Duodenal mucosa (tissue), 2 donors: ENCODE data around the gene NAMPT.

Experiments used
- H3K27ac ChIP-seq: one replicate; pipeline ENCODE4 v1.7.0; 2013; ENCODE audit warnings: low read depth, low read length
- H3K27me3 ChIP-seq, 2 donors: one replicate each; pipeline ENCODE4 v1.7.0; 2013; ENCODE audit warnings: low read length in 2 of 2, control low read depth in 1 of 2; ENCODE audit not compliant: insufficient read depth in 2 of 2, control insufficient read depth in 1 of 2
- H3K36me3 ChIP-seq, 2 donors: one replicate each; pipeline ENCODE4 v1.7.0; 2013; ENCODE audit warnings: low read length in 2 of 2, control low read depth in 1 of 2; ENCODE audit not compliant: insufficient read depth in 2 of 2, control insufficient read depth in 1 of 2
- H3K4me1 ChIP-seq, 2 donors: one replicate each; pipeline ENCODE4 v1.7.0; 2013; ENCODE audit warnings: low read length in 2 of 2, control low read depth in 1 of 2; ENCODE audit not compliant: insufficient read depth in 2 of 2, control insufficient read depth in 1 of 2
- H3K4me3 ChIP-seq, 2 donors: one replicate each; pipeline ENCODE4 v1.7.0; 2013; ENCODE audit warnings: low read length in 2 of 2, low read depth in 1 of 2
- H3K9ac ChIP-seq, 2 donors: one replicate each; pipeline ENCODE4 v1.7.0; 2013; ENCODE audit warnings: low read length in 2 of 2, low read depth in 1 of 2
- H3K9me3 ChIP-seq, 2 donors: one replicate each; pipeline ENCODE4 v1.7.0; 2013; ENCODE audit warnings: low read length in 2 of 2, control low read depth in 1 of 2; ENCODE audit not compliant: control insufficient read depth in 1 of 2

The NAMPT gene

DNA sequence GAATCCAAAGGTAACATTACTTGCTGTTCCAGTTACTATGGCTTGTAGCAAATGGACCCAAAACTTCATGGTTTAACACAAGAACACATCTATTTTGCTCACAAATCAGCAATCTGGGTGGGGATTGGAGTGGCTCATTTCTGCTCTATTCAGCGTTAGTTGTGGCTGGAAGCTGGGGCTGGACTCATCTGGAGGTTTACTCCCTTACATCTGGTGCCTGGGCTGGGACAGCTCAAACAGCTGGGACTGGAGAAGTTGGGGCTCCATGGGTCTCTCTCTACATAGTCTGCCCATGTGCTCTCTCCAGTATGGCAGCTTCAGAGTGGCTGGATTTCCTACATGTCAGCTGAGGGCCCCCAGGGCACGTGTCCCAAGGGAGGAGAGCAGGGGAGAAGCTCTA, 33.7 kb upstream of the NAMPT start:
- no peak overlapping the region for H3K4me3 ChIP-seq
- H3K4me1 ChIP-seq: peaks cover 0 to 16% of the 10 kb centered on the region in 2 donors
- H3K9me3 ChIP-seq: peaks cover 0 to 4% of the 10 kb centered on the region in 2 donors
- H3K9ac ChIP-seq: no peak overlapping the region
- H3K27ac ChIP-seq: no peak overlapping the region
- H3K36me3 ChIP-seq: no peaks in the 10 kb centered on the region
- no peaks in the 10 kb centered on the region for H3K27me3 ChIP-seq

DNA sequence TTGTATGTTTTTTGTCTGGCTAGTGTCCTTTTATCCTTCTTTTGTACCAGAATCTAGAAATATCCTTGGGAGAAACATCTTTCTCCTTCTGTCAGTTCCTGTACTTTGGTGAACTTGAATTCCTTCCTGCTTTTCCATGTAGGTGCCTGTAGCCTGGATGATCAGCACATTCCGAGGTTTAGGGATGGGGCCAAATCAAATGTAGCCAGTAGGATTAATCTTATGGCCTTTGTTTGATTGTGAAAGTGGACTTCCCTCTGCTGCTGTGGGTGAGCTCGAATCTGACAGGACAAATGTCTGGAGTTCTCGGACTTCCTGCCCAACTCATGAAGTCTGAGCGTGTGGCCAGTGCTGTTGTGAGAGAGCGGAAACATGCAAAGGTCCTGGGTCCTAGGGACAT, 33.2 kb upstream of the NAMPT start:
- Histone ChIP-seq H3K27me3 (no peaks in the 10 kb centered on the region), H3K4me3 (no peak overlapping the region), H3K36me3 (no peaks in the 10 kb centered on the region)

DNA sequence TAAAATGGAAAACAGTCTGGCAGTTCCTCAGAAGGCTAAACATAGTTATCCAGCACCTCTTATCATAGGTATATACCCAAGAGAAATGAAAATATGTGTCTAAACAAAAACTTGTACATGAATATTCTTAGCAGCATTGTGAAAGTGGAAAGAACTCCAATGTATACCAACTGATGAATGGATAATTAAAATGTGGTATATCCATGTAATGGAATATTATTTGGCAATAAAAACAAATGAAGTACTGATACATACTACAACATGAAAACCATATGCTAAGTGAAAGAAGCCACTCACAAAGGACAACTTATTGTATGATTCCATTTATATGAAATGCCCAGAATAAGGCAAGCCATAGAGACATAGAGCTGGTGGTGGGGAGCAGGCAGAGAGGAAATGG, 32.2 kb upstream of the NAMPT start:
- H3K36me3 ChIP-seq: no peaks in the 10 kb centered on the region
- H3K4me1 ChIP-seq: peaks cover 0 to 21% of the 10 kb centered on the region in 2 donors
- no peaks in the 10 kb centered on the region for H3K27me3 ChIP-seq
- H3K9ac ChIP-seq: no peak overlapping the region
- peaks cover 0 to 4% of the 10 kb centered on the region in 2 donors for H3K9me3 ChIP-seq
- H3K27ac ChIP-seq: no peak overlapping the region
- no peak overlapping the region for H3K4me3 ChIP-seq

More for the DNA sequence above, 33.2 kb upstream of the NAMPT start:
- Histone ChIP-seq H3K9ac (no peak overlapping the region), H3K4me1 (peaks cover 0 to 21% of the 10 kb centered on the region in 2 donors), H3K9me3 (peaks cover 0 to 4% of the 10 kb centered on the region in 2 donors), H3K27ac (no peak overlapping the region)

DNA sequence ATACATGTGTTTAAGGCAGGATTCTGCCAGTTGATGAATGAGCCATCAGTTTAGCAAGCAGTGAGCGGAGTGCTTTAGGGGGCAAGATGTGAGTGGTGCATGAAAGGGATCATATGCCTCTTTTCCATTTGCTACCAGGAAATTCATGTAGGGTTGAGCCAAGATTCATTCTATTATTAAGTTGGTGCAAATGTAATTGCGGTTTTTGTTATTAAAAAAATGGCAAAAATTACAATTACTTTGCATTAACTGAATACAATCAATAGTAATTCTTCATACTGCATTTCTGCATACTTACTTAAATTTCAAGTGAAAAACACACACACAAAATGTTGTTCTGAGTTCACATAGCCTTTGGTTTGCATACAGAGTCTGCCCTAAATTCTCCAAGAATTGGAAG, 30.1 kb upstream of the NAMPT start:
- peaks cover 0 to 21% of the 10 kb centered on the region in 2 donors for H3K4me1 ChIP-seq

DNA sequence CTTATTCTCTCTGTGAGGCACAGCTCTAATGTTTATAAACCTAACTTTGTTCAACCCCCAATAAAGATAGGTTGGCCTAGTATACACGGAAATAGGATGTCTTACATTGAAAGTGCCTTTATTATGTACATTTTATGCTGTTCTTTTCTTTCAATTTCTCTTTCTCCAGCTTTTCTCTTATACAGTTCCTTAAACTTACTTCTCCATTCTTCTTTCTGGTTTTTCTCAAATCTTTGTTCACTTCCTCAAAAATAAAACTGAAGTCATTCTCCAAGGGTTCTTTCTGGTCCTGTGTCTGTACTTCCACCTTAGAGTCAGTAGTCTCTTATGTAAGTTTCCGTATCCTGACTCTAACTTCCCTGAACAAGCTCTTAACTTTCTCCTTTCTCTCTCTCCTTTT, 29.2 kb upstream of the NAMPT start:
- H3K4me1 ChIP-seq: peaks cover 0 to 21% of the 10 kb centered on the region in 2 donors
- H3K4me3 ChIP-seq: no peak overlapping the region
- H3K9me3 ChIP-seq: peaks cover 0 to 4% of the 10 kb centered on the region in 2 donors
- H3K9ac ChIP-seq: no peak overlapping the region
- no peaks in the 10 kb centered on the region for H3K27me3 ChIP-seq
- no peaks in the 10 kb centered on the region for H3K36me3 ChIP-seq
- H3K27ac ChIP-seq: no peak overlapping the region

More for the DNA sequence above, 30.1 kb upstream of the NAMPT start:
- H3K27me3 ChIP-seq: no peaks in the 10 kb centered on the region
- H3K4me3 ChIP-seq: no peak overlapping the region
- H3K9me3 ChIP-seq: peaks cover 0 to 4% of the 10 kb centered on the region in 2 donors
- no peak overlapping the region for H3K9ac ChIP-seq
- no peaks in the 10 kb centered on the region for H3K36me3 ChIP-seq
- no peak overlapping the region for H3K27ac ChIP-seq

DNA sequence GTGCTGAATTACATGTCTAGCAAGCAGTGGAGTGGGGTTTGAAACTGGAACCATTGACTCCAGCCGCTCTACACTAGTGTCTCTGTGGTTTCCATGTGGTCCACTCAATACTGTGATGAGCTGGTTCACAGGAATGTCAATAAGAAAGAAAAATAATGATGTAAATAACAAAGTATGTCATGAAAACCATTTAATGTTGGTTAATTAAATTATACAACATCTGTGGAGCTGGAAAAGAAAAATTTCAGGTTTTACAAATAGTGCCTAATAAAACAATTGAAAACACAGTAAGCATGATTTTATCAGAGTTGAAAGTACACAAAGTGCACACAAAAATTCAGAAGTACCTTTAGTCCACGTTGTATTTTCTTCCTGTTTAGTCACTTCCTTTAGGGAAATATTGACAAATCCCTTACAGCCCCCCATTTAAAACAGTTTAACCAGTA, 28.7 kb upstream of the NAMPT start:
- H3K9ac ChIP-seq: no peak overlapping the region
- no peaks in the 10 kb centered on the region for H3K36me3 ChIP-seq
- H3K27me3 ChIP-seq: no peaks in the 10 kb centered on the region
- no peak overlapping the region for H3K4me3 ChIP-seq
- peaks cover 0 to 21% of the 10 kb centered on the region in 2 donors for H3K4me1 ChIP-seq
- peak overlapping the region; percentile 5 for H3K27ac ChIP-seq
- H3K9me3 ChIP-seq: peaks cover 0 to 4% of the 10 kb centered on the region in 2 donors

DNA sequence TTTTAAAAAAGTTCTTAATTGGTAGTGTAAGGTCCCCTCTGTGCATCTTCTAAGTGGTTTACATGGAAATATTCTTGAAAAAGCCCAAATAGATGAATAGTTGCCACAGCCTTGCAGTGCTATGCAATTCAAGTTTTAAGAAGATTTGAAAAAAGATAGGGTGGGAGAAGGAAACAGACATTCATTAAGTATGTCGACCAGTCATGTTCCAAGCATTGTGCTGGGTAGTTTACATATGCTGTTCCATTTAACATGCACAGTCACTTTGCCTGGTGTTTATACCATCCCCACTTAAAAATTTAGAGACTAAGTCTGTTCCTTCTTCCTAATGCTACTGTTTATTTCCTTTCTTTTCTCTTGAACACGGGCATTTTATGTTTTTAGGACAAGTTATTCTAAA, 28.1 kb upstream of the NAMPT start:
- Histone ChIP-seq H3K9me3 (peaks cover 0 to 4% of the 10 kb centered on the region in 2 donors), H3K9ac (no peak overlapping the region), H3K4me3 (no peak overlapping the region), H3K36me3 (no peaks in the 10 kb centered on the region), H3K4me1 (peaks cover 0 to 16% of the 10 kb centered on the region in 2 donors), H3K27ac (no peak overlapping the region), H3K27me3 (no peaks in the 10 kb centered on the region)

DNA sequence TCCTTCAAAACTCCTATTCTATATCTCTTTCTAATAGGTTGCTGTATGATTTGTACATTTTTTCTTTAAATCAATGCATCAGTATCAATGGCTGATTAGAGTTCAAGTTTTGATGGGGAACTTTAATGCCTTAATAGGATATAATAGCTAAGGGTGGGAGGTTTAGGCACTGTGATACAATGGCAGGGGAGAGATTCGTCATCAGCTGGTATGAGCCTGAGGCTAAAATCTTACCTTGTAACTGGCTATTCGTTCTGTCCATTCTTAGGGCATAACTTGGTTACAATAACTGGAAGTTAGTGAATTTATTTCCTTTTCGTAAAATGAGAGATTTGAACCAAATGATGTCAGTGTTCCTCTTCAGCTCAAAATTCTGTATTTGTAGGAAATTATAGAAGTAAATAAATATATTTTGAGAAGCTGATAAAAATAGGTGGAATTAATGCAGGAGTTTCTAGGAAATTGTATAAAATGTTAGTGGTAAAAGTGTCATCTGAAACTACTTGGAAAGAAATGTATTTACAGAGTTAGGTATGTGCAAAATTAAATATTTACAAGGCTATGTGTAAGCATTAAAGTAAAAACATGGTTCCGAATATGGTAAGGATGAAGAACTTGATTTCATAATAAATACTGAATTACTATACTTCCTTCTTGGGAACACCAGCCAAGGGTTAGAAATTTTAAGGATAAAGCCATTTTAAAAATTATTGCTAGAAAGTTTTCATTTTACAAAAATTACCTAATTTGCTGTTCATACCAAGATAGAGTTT, 27.5 kb upstream of the NAMPT start:
- H3K27ac ChIP-seq: no peak overlapping the region
- H3K4me3 ChIP-seq: no peak overlapping the region
- H3K36me3 ChIP-seq: no peaks in the 10 kb centered on the region
- peaks cover 0 to 12% of the 10 kb centered on the region in 2 donors for H3K4me1 ChIP-seq
- H3K27me3 ChIP-seq: no peaks in the 10 kb centered on the region
- peaks cover 0 to 4% of the 10 kb centered on the region in 2 donors for H3K9me3 ChIP-seq
- H3K9ac ChIP-seq: no peak overlapping the region

DNA sequence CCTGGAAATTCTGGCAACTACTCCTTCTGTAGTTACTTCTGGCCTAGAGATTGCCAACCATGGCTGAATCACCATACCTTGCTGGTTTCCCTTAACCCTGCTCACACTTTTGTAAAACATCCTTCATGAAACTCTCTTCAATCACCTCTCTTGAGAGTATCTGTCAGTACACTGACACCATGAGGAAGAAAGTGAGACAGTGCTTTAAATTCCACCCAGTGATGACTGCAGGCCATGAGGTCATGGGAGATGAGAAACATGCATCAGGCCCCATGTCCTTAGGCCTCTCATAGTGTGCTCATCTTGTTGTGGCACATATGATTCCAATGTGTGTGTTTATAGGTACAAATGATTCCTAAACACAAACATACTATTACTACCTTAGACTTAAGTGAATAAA, 24.6 kb upstream of the NAMPT start:
- Histone ChIP-seq H3K9ac (no peak overlapping the region), H3K27me3 (no peaks in the 10 kb centered on the region), H3K9me3 (no peaks in the 10 kb centered on the region), H3K27ac (no peak overlapping the region), H3K4me1 (peaks cover 0 to 12% of the 10 kb centered on the region in 2 donors), H3K36me3 (no peaks in the 10 kb centered on the region), H3K4me3 (no peak overlapping the region)

DNA sequence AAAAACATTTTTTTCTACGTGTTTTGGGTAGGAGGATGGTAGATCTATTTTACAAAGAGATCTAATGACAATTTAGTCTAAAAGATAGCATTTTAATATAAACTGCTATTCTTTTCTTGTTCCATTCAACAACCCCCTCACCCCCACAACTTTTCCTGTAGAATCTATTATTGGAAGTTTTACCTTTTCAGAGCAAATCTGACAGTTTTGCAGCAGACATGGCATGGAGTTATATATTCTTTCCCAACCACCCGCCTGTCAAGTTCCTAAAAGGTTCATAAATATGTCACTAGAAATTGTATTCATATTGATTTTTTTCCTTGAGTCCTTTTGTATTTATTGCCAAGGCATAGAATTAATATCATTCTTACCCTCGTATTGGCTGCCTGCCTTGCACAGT, 21.5 kb upstream of the NAMPT start:
- H3K27ac ChIP-seq: no peak overlapping the region

More for the DNA sequence above, 21.5 kb upstream of the NAMPT start:
- H3K4me3 ChIP-seq: no peak overlapping the region
- no peak overlapping the region for H3K9ac ChIP-seq
- H3K4me1 ChIP-seq: no peaks in the 10 kb centered on the region
- no peaks in the 10 kb centered on the region for H3K27me3 ChIP-seq
- H3K9me3 ChIP-seq: peaks cover 0 to 2% of the 10 kb centered on the region in 2 donors
- no peaks in the 10 kb centered on the region for H3K36me3 ChIP-seq
